Stimulated activated CD8-positive, alpha-beta memory T cell treated with anti-CD3 and anti-CD28 coated beads, Interleukin-2, amount 100 ng/mL, for 48 hours (primary cell): Measurements from ENCODE around the gene CTNNA2.

ENCODE experiments used
- DNase-seq, 2 donors: peaks; one replicate each; pipeline ENCODE4 v3.0.0-alpha.2; 2020; ENCODE audit warnings: low read depth in 2 of 2

Gene CTNNA2

GRCh38 chr2:79935046-79935732, 422.3 kb downstream of the CTNNA2 start:
- no peak for DNase-seq

- no peak for DNase-seq
These were observed 423.2 kb downstream of the CTNNA2 start for GRCh38 chr2:79935771-79936657.

- no peak for DNase-seq
These were observed 423.9 kb downstream of the CTNNA2 start for GRCh38 chr2:79936715-79937114.

GRCh38 chr2:79938648-79939047, 425.8 kb downstream of the CTNNA2 start:
- no peak for DNase-seq

GRCh38 chr2:79940364-79940763, 427.5 kb downstream of the CTNNA2 start:
- no peak for DNase-seq

- DNase-seq, result no peak
These were observed 428.3 kb downstream of the CTNNA2 start for GRCh38 chr2:79941179-79941578.

- no peak for DNase-seq
These were observed 431.4 kb downstream of the CTNNA2 start for GRCh38 chr2:79944205-79944604.

GRCh38 chr2:79945653-79946445, 433.0 kb downstream of the CTNNA2 start:
- no peak for DNase-seq

- no peak for DNase-seq
These were observed 434.9 kb downstream of the CTNNA2 start for GRCh38 chr2:79947751-79948150.

GRCh38 chr2:79950526-79950925, 437.7 kb downstream of the CTNNA2 start:
- no peak for DNase-seq

- DNase-seq, result no peak
These were observed 439.8 kb downstream of the CTNNA2 start for GRCh38 chr2:79952616-79953015.

- DNase-seq, result no peak
These were observed 447.2 kb downstream of the CTNNA2 start for GRCh38 chr2:79960035-79960434.

GRCh38 chr2:79960519-79960918, 447.7 kb downstream of the CTNNA2 start:
- DNase-seq, result no peak

GRCh38 chr2:79964966-79965365, 452.1 kb downstream of the CTNNA2 start:
- DNase-seq, result no peak

GRCh38 chr2:79966369-79966768, 453.5 kb downstream of the CTNNA2 start:
- DNase-seq, result no peak

GRCh38 chr2:79966882-79967281, 454.0 kb downstream of the CTNNA2 start:
- no peak for DNase-seq

GRCh38 chr2:79971807-79972206, 459.0 kb downstream of the CTNNA2 start:
- no peak for DNase-seq

GRCh38 chr2:79972661-79973060, 459.8 kb downstream of the CTNNA2 start:
- no peak for DNase-seq

GRCh38 chr2:79975791-79976565, 463.1 kb downstream of the CTNNA2 start:
- no peak for DNase-seq

- no peak for DNase-seq
These were observed 464.9 kb downstream of the CTNNA2 start for GRCh38 chr2:79977792-79978191.

GRCh38 chr2:79980116-79980515, 467.3 kb downstream of the CTNNA2 start:
- no peak for DNase-seq

GRCh38 chr2:79980816-79981215, 468.0 kb downstream of the CTNNA2 start:
- no peak for DNase-seq
